Measurements from ENCODE around the gene BCL2L2.
"Not testable (repeated sequence)": the region's sequence is repeated elsewhere in the genome, so short reads cannot be mapped to it uniquely, and the experiment has no call there.

Gene BCL2L2, protein sequence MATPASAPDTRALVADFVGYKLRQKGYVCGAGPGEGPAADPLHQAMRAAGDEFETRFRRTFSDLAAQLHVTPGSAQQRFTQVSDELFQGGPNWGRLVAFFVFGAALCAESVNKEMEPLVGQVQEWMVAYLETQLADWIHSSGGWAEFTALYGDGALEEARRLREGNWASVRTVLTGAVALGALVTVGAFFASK

DNA sequence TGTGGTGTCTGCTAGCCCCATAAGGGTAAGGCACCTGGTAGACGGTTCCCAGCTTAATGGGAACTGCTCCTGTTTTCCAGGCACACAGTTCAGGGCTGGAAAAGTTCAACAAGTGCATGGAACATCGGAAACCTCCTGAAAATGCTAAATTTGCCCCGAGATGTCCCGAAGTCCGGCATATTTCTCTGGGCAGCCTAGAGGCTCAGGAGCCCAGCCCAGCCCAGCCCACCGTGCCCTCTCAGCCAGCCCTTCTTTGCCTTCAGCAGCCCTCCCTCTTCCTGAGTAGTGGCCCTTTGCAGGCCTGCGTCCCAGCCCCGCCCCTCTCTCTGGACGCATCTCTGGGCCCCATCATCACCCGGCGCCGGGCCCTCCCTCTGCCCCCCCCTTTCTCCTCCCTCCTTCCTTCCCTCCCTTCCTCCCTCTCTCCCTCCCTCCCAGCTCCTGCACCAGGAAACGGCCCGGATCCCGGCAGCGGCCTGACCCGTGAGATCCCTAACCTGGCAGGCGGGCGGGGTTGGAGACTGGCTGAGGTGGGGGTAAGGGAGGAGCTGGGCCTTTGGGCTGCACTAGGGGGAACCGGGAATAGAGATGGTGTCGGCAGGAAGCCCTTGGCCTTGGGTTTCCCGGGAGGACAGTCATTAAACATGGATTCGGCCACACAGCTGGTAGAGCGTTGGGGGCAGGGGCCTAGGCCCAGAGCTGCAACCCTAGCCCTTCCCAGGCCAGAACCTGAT lies at the start of gene BCL2L2:
Gene BCL2L2 (plus strand): TSS at position 422 of the 734 bp plus-strand sequence. CDS start 935 bp downstream, outside the sequence.
- DNase-seq = peak; percentile 95

DNA sequence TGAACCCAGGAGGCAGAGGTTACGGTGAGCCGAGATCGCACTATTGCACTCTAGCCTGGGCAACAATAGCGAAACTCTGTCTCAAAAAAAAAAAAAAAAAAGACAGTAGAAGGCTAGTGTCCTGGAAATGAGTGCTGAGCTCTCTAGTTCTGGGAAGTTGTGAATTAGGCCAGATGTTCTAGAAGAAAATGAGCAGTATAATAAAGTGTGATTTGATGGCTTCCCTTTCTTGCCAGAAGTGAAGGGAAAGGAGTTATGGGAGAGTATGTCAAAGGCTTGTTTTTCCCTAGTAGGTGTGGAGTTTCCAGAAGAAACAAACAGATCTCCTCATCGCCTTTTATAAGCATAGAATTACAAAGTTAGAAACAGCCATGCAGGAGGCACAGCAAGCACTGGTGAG lies 48.4 kb upstream of the BCL2L2 start:
- DNase-seq = no peak

DNA sequence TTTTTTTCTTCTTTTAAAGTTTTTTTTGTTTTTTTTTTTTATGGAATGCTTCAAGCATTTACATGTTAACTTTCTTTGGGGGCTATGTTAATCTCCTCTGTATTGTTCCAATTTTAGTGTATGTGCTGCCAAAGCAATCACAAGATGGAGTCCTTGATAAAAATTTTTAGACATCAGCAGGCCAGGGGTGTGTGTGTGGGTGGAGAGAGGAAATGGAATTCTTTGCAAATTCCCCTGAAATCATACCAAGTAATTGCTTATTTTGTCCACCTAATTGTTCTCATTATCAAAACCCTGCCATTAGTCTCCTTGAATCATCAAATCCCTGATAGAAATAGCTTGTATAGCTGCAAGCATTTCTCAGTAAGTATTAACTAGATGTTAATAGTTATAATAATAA lies 47.2 kb upstream of the BCL2L2 start:
- no peak for DNase-seq

DNA sequence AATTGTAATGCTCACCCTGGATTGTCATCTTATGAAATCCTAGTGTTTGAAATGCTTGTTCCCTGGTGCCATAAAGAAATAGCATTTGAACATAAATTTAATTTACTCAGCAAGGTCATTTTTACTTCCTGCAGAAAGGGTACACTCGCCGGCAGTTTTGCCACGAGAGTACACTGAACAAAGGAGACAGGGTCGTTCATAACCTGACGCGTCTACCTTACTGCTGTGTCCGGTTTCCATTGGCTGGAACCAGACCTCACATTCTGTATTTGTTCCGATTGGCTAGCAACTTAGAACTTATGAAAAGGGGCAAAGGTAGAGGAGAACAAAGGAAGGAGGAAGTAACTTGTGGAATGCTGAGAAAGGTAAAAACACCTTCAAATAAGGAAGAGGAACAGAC lies 45.8 kb upstream of the BCL2L2 start:
- DNase-seq = not testable (repeated sequence)

DNA sequence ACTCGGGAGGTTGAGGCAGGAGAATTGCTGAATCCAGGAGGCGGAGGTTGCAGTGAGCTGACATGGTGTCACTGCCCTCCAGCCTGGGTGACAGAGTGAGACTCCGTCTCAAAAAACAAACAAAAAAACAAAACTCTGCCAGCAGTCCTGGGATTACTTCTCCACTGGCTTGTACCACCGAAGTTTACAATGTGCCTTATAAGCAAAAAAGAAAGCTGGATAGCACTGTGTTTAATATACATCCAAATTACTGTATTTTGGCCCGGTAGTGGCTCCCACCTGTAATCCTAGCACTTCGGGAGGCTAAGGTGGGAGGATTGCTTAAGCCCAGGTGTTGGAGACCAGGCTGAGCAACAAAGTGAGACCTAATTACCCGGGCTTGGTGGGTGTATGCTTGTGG lies 37.4 kb upstream of the BCL2L2 start:
- no peak for DNase-seq

DNA sequence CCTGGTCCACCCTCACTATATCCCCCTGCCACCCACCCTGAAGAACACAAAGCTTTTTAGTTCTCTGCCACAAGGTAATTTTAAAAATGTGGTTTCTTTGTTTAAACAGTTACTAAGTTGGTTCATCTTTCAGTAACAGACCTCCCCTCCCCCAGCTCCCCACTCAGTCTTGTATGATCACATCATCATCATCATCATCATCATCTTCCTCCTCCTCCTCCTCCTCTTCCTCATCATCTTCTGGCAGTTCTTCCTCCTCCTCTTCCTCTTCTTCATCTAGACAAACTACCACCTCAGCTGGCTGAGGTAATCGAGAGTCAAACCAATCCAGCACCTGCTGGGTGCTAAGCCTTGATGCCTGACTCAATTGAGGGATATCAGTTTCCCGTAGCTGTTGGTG lies 31.2 kb upstream of the BCL2L2 start:
- DNase-seq = no peak

DNA sequence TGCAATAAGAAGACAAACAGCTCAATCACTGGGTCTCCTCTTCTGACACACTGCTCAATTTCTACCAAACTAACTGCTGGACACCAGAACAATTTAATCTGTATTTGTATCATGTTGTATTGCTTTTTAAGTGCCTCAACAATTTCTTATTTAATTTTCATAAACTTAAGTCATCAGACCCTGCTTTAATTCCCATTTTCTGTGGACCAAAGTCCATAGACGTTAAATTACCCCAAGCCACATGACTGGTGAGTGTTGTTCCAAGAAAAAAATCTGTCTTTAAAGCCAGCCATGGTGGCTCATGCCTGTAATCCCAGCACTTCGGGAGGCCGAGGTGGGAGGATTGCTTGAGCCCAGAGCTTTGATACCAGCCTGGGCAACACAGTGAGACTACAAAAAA lies 29.4 kb upstream of the BCL2L2 start:
- DNase-seq = no peak

DNA sequence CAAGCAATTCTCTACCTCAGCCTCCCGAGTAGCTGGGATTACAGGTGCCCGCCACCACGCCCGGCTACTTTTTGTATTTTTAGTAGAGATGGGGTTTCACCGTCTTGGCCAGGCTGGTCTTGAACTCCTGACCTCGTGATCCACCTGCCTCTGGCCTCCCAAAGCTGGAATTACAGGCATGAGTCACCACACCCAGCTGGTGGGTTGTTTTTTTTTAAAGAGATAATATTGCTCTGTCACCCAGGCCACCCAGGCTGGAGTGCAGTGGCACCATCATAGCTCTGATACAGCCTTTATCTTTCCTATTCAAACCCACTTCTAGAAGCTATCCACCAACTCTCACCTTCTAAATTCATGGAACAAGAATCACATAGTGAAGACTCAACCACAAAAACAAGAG lies 28.7 kb upstream of the BCL2L2 start:
- DNase-seq = not testable (repeated sequence)

DNA sequence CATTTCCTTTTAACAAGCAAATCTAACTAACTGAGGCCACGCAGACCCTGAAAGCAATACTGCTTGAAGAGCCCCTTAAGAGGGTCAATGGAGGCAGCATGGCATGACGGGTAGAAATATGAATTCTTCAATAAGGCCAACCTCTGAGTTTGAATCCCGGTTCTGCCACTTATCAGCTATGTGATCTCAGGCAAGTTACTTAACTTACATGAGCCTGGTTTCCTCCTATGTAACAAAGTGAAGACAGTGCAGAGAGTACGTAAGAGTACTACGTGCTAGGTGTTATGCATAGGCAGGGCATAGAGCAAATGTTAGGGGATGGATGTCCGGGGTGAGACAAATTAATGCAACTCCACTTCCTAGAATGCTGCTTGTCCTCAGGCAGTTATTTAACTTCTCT lies 25.4 kb upstream of the BCL2L2 start:
- no peak for DNase-seq

DNA sequence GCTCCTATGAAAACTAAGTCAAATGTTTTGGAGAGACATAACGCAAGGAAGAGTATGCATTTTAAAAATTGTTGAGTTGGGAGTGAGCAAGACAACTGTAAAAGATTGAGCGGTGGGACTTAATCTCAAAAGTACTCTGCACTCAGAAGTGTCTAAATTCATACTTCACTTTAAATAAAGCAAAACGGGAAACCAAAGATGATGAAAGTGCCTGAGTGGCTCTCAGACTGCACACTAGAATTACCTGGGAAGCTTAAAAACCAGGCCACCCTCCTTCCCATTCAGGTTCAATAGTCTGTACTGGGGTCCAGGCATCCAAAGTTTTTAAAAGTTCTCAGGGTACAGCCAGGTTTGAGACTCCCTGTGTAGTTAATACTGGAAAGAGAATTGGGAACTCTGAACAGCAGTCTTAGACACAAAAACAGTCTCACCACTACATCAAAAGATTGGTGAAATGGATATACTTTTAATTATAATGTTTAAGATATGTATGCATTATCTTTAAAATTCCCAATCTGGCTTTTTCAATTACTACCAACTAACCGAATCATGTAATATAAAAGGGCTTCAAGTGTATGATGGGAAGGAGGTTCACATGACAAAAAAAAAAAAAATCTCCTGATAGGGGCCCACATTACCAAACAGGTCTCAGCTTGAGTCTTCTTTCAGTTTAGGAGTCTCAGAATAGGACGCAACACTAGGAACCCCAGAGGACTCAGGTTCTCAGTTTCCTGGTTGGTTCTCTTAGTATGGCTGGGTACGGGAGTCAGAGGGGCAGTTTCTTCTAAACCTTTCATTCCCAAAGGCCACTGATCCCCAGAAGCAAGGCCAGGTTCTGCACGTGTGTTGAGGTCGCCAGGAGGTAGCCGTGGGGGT lies 21.7 kb upstream of the BCL2L2 start:
- no peak for DNase-seq

DNA sequence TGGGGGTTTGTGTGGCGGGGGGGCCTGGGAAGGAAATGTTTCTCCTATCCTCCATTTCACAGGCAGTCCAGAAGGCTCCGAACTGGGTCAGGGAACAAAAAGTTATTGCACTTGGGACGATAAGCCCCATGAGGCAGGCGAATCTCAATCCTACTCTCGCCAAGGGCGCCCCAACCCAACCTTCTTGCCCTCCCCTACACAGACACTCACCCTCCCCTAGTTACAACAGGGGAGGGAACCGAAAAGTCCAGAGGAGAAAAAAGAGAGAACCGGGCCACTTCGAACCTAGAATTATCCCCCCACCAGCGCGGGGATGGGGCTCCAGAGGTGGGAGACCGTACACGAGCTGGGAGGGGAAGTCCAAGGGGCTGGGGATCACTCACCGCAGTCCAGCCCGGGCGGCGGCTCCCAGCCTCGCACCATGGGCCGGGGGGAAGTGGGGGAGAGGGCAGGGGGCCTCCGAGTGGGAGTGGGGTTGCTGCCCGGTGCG lies 21.1 kb upstream of the BCL2L2 start:
- no peak for DNase-seq

DNA sequence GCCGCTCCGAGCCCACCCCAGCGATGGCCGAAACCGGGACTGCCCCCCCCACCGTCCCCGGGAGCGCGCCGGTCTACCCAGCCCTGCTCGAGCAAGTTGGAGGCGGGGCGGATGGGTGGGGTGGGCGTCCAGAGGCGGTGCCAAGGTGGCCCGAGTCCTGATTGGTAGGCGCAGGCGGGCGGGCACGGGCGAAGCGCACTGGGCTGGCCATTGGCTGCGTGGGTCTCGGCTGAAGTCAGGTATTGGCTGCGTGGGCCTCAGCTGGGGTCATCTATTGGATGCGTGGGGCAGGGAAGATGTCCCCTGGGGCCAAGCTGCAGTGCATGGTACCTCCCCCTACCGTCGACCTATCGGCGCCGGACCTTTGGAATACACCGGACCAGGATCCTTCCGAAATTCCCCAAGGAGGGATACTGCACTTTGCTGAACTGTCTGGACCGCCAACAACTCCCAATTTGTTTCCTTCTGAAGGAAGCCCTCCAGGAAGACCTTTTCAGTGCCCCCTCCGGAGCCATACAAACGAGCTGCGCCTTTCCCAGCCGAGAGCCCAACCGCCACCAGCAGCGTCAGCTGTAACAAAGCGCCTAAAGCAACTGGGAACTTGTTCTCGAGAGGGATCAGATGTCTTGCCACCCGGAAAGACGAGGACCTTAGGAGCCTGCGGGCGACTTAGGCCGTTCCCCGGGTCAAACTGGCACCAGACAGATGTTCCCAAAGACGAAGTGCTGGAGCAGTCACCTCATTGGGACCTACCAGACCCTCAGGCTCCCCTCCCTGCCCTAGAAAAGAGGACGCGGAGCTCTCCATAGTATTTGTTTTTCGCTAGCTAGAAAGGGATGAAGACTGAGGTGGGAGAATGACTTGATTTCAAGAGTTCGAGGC lies 20.4 kb upstream of the BCL2L2 start, which contains the start of gene HOMEZ:
Gene HOMEZ (minus strand): TSS at position 113 of the 882 bp plus-strand sequence. CDS start 180 bp downstream, outside the sequence.
- DNase-seq = peak; percentile 99

DNA sequence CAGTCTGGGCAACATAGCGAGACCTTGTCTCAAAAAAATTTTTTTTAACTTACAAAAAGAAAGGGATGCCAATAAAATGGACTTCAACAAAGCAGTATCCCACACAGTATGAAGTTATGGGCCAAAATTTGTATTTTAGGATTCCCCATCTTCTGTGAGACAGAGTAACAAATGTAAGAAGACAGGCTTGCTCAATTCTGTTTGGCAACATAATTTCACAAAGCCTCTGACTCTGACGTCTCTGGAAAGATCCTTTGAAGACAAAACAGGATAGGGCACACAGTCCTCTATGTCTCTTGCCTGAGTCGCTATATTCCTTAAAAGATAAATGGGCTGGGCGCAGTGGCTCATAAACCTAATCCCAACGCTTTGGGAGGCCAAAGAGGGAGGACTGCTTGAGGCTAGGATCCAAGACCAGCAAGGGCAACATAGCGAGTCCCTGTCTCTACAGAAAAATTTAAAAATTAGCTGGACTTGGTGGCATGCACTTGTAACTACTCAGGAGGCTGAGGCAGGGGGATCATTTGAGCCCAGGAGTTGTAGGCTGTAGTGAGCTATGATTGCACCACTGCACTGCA lies 19.6 kb upstream of the BCL2L2 start:
- no peak for DNase-seq

DNA sequence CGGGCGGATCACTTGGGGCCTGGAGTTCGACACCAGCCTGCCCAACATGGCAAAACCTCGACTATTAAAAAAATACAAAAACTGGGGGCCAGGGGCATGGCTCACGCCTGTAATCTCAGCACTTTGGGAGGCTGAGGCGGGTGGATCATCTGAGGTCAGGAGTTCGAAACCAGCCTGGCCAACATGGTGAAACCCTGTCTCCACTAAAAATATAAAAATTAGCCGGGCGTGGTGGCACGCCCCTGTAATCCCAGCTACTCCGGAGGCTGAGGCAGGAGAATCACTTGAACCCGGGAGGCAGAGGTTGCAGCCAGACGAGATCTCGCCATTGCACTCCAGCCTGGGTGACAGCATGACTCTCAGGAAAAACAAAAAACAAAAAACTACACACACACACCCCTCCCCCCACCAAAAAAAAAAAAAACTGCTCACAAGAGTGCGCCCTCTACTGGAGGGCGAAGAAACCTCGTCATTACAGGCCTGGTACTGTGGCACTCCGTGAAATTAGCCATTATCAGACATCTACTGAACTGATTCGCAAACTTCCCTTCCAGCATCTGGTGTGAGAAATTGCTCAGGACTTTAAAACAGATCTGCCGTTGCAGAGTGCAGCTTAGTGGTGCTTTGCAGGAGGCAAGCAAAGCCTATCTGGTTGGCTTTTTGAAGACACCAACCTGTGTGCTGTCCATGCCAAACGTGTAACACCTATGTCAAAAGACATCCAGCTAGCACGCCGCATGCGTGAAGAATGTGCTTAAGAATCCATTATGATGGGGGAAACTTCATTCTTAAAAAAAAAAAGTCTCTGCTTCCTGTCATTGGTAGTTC lies 11.7 kb upstream of the BCL2L2 start:
- DNase-seq = peak; percentile 53

DNA sequence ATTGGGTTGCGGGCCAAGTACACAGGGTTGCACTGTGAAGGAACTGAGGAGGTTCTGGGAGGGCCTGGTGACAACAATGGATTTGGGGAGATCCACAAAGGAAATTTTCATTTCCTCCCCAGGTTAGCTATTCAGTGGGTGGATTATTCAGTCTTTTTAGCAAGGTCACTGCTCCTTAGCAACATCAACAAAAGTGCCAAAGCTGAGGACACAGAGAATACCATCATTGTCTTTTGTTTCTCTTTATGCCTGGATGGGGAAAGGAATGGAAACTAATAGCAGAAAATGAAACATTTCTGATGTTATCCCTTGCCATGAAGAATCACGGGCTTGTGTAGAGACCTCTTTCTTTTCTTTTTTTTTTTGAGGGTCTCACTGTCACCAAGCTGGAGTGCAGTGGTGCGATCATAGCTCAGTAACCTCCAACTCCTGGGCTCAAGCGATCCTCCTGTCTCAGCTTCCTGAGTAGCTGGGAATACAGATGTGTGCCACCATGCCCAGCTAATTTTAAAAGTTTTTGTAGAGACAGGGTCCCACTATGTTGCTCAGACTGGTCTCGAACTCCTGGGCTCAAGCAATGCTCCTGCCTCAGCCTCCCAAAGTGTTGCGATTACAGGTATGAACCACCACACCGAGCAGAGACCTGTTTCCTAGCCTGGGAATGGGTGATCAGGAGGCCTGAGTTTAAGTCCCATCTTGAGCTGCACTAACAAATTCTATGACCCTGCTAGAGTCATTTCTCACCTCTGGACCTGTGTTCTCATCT lies 10.4 kb upstream of the BCL2L2 start:
- DNase-seq = no peak

DNA sequence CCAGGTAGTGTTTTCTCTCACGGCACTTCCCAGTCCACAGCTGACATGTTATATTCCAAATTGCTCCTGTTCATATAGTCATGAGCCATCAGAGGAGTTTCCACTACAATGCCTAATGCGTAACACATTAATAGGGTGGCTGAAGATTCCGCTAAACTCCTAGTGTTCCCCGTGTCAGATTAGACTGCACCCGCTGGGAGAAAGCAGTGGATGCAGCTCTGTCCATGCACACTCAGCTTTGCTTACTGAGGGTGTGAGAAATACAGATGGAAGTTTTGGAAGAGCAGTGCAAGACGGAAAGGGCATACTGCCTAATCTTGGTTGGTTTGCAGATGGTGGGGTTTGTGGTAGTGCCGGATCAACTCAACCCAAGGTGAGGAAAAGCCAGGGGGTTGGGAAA lies 9.5 kb upstream of the BCL2L2 start:
- DNase-seq = no peak

DNA sequence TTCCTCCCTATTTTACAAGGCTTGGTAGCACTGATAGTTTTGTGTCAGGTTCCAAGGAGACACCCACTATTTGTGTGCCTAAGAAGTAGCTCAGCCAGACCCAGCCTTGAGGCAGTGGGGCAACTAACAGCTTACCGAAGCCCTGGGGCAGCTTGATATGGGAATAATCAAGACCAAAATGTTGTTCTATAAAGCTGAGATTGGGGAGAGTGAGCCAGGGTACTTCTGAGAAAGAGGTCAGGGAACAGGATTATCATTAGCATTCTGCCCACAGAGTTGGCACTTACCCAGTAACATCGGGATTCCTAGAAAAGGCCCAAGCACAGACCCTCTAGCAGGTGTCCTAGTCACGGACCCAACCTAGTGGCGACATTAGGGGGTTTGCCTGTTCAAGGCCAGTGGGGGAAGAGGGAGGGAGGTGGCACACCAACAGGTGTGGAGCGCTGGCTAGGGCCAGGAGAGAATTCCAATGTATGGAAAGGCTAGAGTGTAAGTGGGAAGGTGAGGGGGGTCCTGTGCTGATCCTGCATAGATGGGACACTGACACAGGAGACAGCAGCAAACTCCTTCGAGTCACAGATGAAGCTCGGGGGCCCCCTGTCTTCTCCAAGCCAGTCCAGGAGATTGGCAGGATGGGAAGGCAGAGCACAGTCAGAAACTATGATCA lies 8.9 kb upstream of the BCL2L2 start:
- DNase-seq = no peak

DNA sequence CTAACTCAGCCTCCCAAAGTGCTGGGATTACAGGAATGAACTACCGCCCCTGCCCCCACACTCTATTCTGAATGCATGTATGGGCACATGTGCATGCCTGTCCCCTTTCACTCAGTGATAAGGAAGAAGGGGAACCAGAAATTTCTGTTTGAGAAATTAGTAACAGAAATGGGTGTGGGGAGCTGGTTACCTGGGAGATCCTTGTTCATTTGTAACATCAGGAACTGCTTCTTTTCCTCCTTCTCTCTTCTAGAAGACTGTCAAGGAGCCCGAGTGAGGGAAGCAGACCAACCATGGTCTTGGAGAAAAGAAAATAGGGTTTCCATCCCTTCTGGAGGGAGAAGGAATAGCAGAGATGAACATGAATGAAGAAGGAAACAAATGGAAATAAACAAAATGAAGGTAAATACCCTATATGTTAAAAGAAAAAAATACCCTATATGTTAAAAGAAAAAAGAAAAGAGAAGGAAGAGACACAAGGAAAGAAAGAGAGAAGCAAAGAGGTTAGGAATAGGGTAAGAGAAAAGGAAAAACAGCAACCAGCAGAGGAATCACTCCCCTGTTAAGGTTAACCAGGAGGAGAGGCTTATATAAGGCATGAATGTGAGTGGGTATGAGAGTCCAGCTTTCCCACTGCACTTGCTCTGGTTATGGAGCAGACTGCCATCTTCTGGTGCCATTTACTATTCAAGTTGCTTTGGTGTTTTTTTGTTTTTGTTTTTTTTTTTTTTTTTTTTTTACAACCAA lies 7.2 kb upstream of the BCL2L2 start:
- DNase-seq = no peak
